ENCODE measurements around the gene CD6.

- no peak for TF ChIP-seq CTCF (IDR thresholded peaks at IDR 0.05; ENCODE audit: low read depth, low read length, poor library complexity, severe bottlenecking)
- TF ChIP-seq EZH2phosphoT487 (IDR thresholded peaks at IDR 0.05; ENCODE audit: borderline replicate concordance, low read length), result no peak
Observed at GRCh38 chr11:61049063-61049377, 77.5 kb downstream of the CD6 start.
